ENCODE measurements around the gene RHBG.

The RHBG gene

DNA sequence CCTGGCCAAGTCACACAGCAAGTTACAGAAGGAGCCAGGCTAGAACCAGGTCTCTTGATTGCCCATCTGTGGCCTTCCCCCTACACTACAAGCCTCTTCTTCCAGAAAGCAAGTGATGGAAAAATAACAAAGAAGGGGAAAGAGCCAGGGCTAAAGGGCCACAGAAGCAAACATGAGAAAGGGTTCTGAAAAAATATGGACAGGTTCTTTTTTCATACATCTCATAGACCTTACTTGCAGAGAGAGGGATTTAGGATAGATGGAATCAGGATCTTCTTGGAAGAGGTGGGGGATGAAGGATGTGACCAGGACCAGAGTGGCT lies 3.2 kb downstream of the RHBG start:
- DNase-seq: no peak

GRCh38 chr1:156372876-156373275 lies 3.9 kb downstream of the RHBG start:
- Histone ChIP-seq H3K27ac (no peak overlapping the region), H3K4me3 (no peak overlapping the region), H3K36me3 (no peaks in the 10 kb centered on the region), H3K4me1 (peaks cover 0 to 10% (median 6%) of the 10 kb centered on the region in 4 donors), H3K9me3 (no peaks in the 10 kb centered on the region), H3K27me3 (peaks cover 0 to 62% of the 10 kb centered on the region in 2 donors)
- intact Hi-C loops (cut with DNase I; ENCODE audit: low total_unique reads): no loop called here
- no peak for TF ChIP-seq CTCF (IDR thresholded peaks at IDR 0.05)
- DNase-seq: no peak

More for the DNA sequence above, 3.2 kb downstream of the RHBG start:
- Histone ChIP-seq H3K27me3 (peaks cover 0 to 64% of the 10 kb centered on the region in 2 donors), H3K4me3 (no peak overlapping the region), H3K4me1 (peaks cover 0 to 10% (median 6%) of the 10 kb centered on the region in 4 donors), H3K9me3 (no peaks in the 10 kb centered on the region), H3K27ac (no peak overlapping the region), H3K36me3 (no peaks in the 10 kb centered on the region)
- intact Hi-C loops (cut with DNase I; ENCODE audit: low total_unique reads): no loop called here
- no peak for TF ChIP-seq CTCF (IDR thresholded peaks at IDR 0.05)

- intact Hi-C loops (cut with DNase I; ENCODE audit: low total_unique reads): no loop called here
- Histone ChIP-seq H3K9me3 (no peaks in the 10 kb centered on the region), H3K4me1 (peaks cover 0 to 10% (median 6%) of the 10 kb centered on the region in 4 donors), H3K36me3 (no peaks in the 10 kb centered on the region), H3K27ac (no peak overlapping the region), H3K27me3 (peaks cover 0 to 62% of the 10 kb centered on the region in 2 donors), H3K4me3 (no peak overlapping the region)
- DNase-seq: no peak
- no peak for TF ChIP-seq CTCF (IDR thresholded peaks at IDR 0.05)
Observed at GRCh38 chr1:156373546-156373945, 4.5 kb downstream of the RHBG start.

DNA sequence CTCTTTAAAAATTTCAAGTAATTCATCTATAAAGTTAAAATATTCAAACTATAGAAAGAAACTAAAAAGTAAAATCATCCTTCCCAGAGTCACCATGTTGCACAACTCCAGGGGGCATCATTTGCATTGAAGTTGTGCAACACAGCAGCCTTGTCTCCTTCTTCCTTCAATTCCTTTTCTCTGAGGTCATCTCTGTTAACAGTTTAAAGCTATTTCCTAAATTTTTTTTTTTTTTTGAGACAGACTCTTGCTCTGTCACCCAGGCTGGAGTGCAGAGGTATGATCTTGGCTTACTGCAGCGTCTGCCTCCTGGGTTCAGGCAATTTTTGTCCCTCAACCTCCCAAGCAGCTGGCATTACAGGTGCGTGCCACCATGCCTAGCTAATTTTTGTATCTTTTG lies 7.1 kb downstream of the RHBG start:
- Histone ChIP-seq H3K4me1 (no peaks in the 10 kb centered on the region), H3K9me3 (no peaks in the 10 kb centered on the region), H3K27ac (no peak overlapping the region), H3K36me3 (no peaks in the 10 kb centered on the region), H3K4me3 (no peak overlapping the region), H3K27me3 (peaks cover 0 to 42% of the 10 kb centered on the region in 2 donors)
- DNase-seq: no peak
- intact Hi-C loops (cut with DNase I; ENCODE audit: low total_unique reads): no loop called here
- no peak for TF ChIP-seq CTCF (IDR thresholded peaks at IDR 0.05)

- no peaks in the 10 kb centered on the region for H3K36me3 ChIP-seq
- H3K27ac ChIP-seq: no peak overlapping the region
- peaks cover 0 to 33% of the 10 kb centered on the region in 2 donors for H3K27me3 ChIP-seq
- H3K9me3 ChIP-seq: no peaks in the 10 kb centered on the region
- no peak for TF ChIP-seq CTCF (IDR thresholded peaks at IDR 0.05)
- H3K4me3 ChIP-seq: no peak overlapping the region
- no peaks in the 10 kb centered on the region for H3K4me1 ChIP-seq
- intact Hi-C loops (cut with DNase I; ENCODE audit: low total_unique reads): no loop called here
- no peak for DNase-seq
Observed at GRCh38 chr1:156376958-156377919, 8.2 kb downstream of the RHBG start.

Measured in tibial artery (tissue), 4 donors.